OCI-LY1 (cell line): ENCODE measurements around the gene ITSN1.

Source experiments
- CTCF ChIP-seq: fragments of 200-600 bp; sonication (generic), shearing (Covaris generic); IDR thresholded peaks from 2 replicates; pipeline ENCODE4 v1.5.1; 2017; ENCODE audit warnings: mild to moderate bottlenecking, antibody characterized with exemption, low read length, moderate library complexity, mixed read lengths
- EZH2 ChIP-seq: fragments of 200-600 bp; sonication (generic), shearing (Covaris generic); IDR thresholded peaks from 2 replicates; pipeline ENCODE4 v1.8.0; 2017; ENCODE audit warnings: borderline replicate concordance, mixed run types, mild to moderate bottlenecking, antibody characterized with exemption, low read length, moderate library complexity, mixed read lengths

- TF ChIP-seq CTCF (no peak), EZH2 (no peak)
Observed at GRCh38 chr21:33657124-33657820, 15.0 kb downstream of the ITSN1 start.
